HEK293 (cell line): Measurements from ENCODE around the gene SPDL1.
A peak's percentile ranks its signal among the peaks of the same experiment; 100 is the strongest.

Source experiments
- BCL11B ChIP-seq: fragments of 450-650 bp; formaldehyde crosslinking; IDR thresholded peaks from 2 replicates; pipeline ENCODE4 v1.5.1; 2016; ENCODE audit warnings: low read depth, missing biosample characterization, missing genetic modification characterization
- BCL6B ChIP-seq: fragments of 450-650 bp; formaldehyde crosslinking; IDR thresholded peaks from 2 replicates; pipeline ENCODE4 v1.5.1; 2017; ENCODE audit warnings: missing biosample characterization, missing genetic modification characterization
- CTCF ChIP-seq: fragments of 450-650 bp; formaldehyde crosslinking; IDR thresholded peaks from 2 replicates; pipeline ENCODE4 v1.5.1; 2016; ENCODE audit warnings: missing biosample characterization, missing genetic modification characterization
- GLIS1 ChIP-seq: fragments of 450-650 bp; formaldehyde crosslinking; IDR thresholded peaks from 2 replicates; pipeline ENCODE4 v1.5.1; 2016; ENCODE audit warnings: missing biosample characterization, missing genetic modification characterization
- HIC1 ChIP-seq: fragments of 450-650 bp; formaldehyde crosslinking; IDR thresholded peaks from 2 replicates; pipeline ENCODE4 v1.5.1; 2016; ENCODE audit warnings: missing biosample characterization, missing genetic modification characterization
- PRDM1 ChIP-seq: fragments of 450-650 bp; formaldehyde crosslinking; IDR thresholded peaks from 2 replicates; pipeline ENCODE4; 2016; ENCODE audit warnings: missing biosample characterization, missing genetic modification characterization
- PRDM10 ChIP-seq: fragments of 450-650 bp; formaldehyde crosslinking; IDR thresholded peaks from 2 replicates; pipeline ENCODE4 v1.5.1; 2016; ENCODE audit warnings: missing biosample characterization, missing genetic modification characterization
- SP2 ChIP-seq: fragments of 450-650 bp; formaldehyde crosslinking; IDR thresholded peaks from 2 replicates; pipeline ENCODE4 v1.5.1; 2016; ENCODE audit warnings: missing biosample characterization, missing genetic modification characterization
- TCF7L2 ChIP-seq: IDR thresholded peaks from 2 replicates; pipeline ENCODE4 v1.6.1; 2011; ENCODE audit warnings: low read depth, mild to moderate bottlenecking, inconsistent platforms, low read length, moderate library complexity, borderline replicate concordance
- TSHZ1 ChIP-seq: fragments of 450-650 bp; formaldehyde crosslinking; IDR thresholded peaks from 2 replicates; pipeline ENCODE4 v1.5.1; 2016; ENCODE audit warnings: missing biosample characterization, missing genetic modification characterization, borderline replicate concordance
- ZBTB20 ChIP-seq: fragments of 450-650 bp; formaldehyde crosslinking; IDR thresholded peaks from 2 replicates; pipeline ENCODE4 v1.5.1; 2016; ENCODE audit warnings: missing biosample characterization, missing genetic modification characterization
- ZNF114 ChIP-seq: fragments of 450-650 bp; formaldehyde crosslinking; IDR thresholded peaks from 2 replicates; pipeline ENCODE4 v1.5.0; 2017; ENCODE audit warnings: missing biosample characterization, missing genetic modification characterization
- ZNF169 ChIP-seq: fragments of 450-650 bp; formaldehyde crosslinking; IDR thresholded peaks from 2 replicates; pipeline ENCODE4 v1.5.1; 2016; ENCODE audit warnings: missing biosample characterization, missing genetic modification characterization
- ZNF175 ChIP-seq: fragments of 450-650 bp; formaldehyde crosslinking; IDR thresholded peaks from 2 replicates; pipeline ENCODE4 v1.5.1; 2016; ENCODE audit warnings: missing biosample characterization, missing genetic modification characterization
- ZNF214 ChIP-seq: fragments of 450-650 bp; formaldehyde crosslinking; IDR thresholded peaks from 2 replicates; pipeline ENCODE4 v1.5.1; 2017; ENCODE audit warnings: missing biosample characterization, mild to moderate bottlenecking, missing genetic modification characterization, borderline replicate concordance
- ZNF24 ChIP-seq: fragments of 450-650 bp; formaldehyde crosslinking; IDR thresholded peaks from 2 replicates; pipeline ENCODE4 v1.5.1; 2016; ENCODE audit warnings: missing biosample characterization, missing genetic modification characterization
- ZNF324 ChIP-seq: fragments of 450-650 bp; formaldehyde crosslinking; IDR thresholded peaks from 2 replicates; pipeline ENCODE4 v1.5.1; 2016; ENCODE audit warnings: missing biosample characterization, missing genetic modification characterization
- ZNF366 ChIP-seq: fragments of 450-650 bp; formaldehyde crosslinking; conservative IDR thresholded peaks from 2 replicates; pipeline ENCODE4 v1.5.1; 2016; ENCODE audit warnings: missing biosample characterization, missing genetic modification characterization
- ZNF423 ChIP-seq: fragments of 450-650 bp; formaldehyde crosslinking; IDR thresholded peaks from 2 replicates; pipeline ENCODE4 v1.5.1; 2016; ENCODE audit warnings: missing biosample characterization, missing genetic modification characterization
- ZNF426 ChIP-seq: fragments of 450-650 bp; formaldehyde crosslinking; IDR thresholded peaks from 2 replicates; pipeline ENCODE4 v1.5.1; 2017; ENCODE audit warnings: missing biosample characterization, missing genetic modification characterization, mild to moderate bottlenecking, inconsistent platforms, moderate library complexity
- ZNF48 ChIP-seq: fragments of 450-650 bp; formaldehyde crosslinking; IDR thresholded peaks from 2 replicates; pipeline ENCODE4 v1.5.1; 2016; ENCODE audit warnings: missing biosample characterization, missing genetic modification characterization
- ZNF510 ChIP-seq: fragments of 450-650 bp; formaldehyde crosslinking; IDR thresholded peaks from 2 replicates; pipeline ENCODE4 v1.5.1; 2018; ENCODE audit warnings: mild to moderate bottlenecking, missing genetic modification characterization, missing biosample characterization; ENCODE audit not compliant: insufficient replicate concordance
- ZNF530 ChIP-seq: fragments of 450-650 bp; formaldehyde crosslinking; IDR thresholded peaks from 2 replicates; pipeline ENCODE4 v1.5.1; 2016; ENCODE audit warnings: low read depth, missing biosample characterization, missing genetic modification characterization
- ZNF549 ChIP-seq: fragments of 450-650 bp; IDR thresholded peaks from 2 replicates; pipeline ENCODE4 v1.5.1; 2018; ENCODE audit warnings: missing biosample characterization, missing genetic modification characterization, mild to moderate bottlenecking, inconsistent platforms, moderate library complexity
- ZNF580 ChIP-seq: fragments of 450-650 bp; formaldehyde crosslinking; IDR thresholded peaks from 2 replicates; pipeline ENCODE4 v1.5.1; 2016; ENCODE audit warnings: missing biosample characterization, missing genetic modification characterization
- ZNF629 ChIP-seq: fragments of 450-650 bp; formaldehyde crosslinking; IDR thresholded peaks from 2 replicates; pipeline ENCODE4 v1.5.1; 2017; ENCODE audit warnings: missing biosample characterization, missing genetic modification characterization
- ZNF777 ChIP-seq: fragments of 450-650 bp; formaldehyde crosslinking; IDR thresholded peaks from 2 replicates; pipeline ENCODE4 v1.5.1; 2017; ENCODE audit warnings: missing biosample characterization, missing genetic modification characterization, borderline replicate concordance

Gene SPDL1

GRCh38 chr5:169583424-169584220 is at the start of gene SPDL1 (continued):
- TF ChIP-seq PRDM1 (tag by site-specific recombination) (no peak), ZNF114 (tag by site-specific recombination) (no peak), TCF7L2 (no peak), ZNF175 (tag by site-specific recombination) (no peak), ZNF629 (tag by site-specific recombination) (no peak), ZNF530 (no peak), GLIS1 (tag by site-specific recombination) (no peak), ZNF423 (tag by site-specific recombination) (no peak), ZNF510 (tag by site-specific recombination) (no peak), TSHZ1 (tag by site-specific recombination) (no peak), ZBTB20 (no peak), ZNF366 (tag by site-specific recombination) (no peak), ZNF48 (no peak), HIC1 (tag by site-specific recombination) (no peak), ZNF169 (tag by site-specific recombination) (no peak), ZNF549 (tag by site-specific recombination) (no peak), ZNF324 (no peak), CTCF (tag by site-specific recombination) (0 out of 2 replicates have a peak, but pooled peaks have one; percentile 10), BCL11B (tag by site-specific recombination) (no peak), SP2 (peak; percentile 66), ZNF580 (tag by site-specific recombination) (0 out of 2 replicates have a peak, but pooled peaks have one; percentile 26), ZNF777 (tag by site-specific recombination) (no peak), BCL6B (tag by site-specific recombination) (no peak), ZNF214 (tag by site-specific recombination) (no peak), ZNF426 (tag by site-specific recombination) (no peak), ZNF24 (no peak), PRDM10 (peak; percentile 25; the same call in 1 of the 2 replicates)
